ENCODE results near the gene ANAPC2.

The ANAPC2 gene

DNA sequence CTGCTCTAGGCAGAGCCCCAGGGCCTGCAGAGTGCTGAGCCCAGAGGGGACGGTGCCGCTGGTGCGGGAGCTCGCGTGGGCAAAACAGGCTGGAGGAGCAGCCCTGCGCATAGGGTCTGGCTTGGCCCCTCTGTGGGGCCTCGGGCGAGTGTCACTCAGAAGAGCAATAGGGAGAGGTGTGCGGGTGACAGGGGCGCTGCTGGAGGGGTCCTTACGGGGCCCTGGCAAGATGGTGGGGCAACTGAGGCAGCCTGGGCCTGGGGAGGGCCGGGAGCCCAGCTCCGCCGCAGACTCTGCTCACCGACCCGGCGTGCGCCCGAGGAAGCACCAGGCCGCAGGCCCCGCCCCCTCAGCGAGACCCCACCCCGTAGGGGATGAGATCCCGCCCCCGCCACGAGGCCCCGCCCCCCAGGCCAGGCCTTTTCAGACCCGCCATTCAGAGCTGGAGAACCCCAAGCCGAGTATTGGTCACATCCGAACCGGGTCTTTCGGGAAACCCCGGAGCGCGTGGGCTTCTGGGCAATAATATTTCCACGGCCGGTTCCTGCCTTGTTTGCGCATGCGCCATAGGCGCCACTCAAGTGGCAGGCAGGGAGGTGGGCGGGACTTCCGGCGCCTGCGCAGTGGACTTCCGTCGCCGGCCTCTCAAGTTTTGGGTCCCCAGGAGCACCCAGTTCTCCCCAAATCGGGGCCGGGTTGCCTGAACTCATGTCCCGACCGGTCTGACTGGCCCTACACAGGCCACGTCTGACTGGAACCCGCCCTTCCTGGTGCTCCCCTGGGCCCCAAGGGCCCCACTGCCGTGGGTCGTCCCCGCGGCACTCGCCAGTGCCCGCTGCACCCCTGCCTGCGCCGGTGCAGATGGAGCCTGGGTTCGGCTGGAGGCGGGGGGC is 35.0 kb upstream of the ANAPC2 start:
- no CpG with 5 or more reads among the region's 63 CpGs for WGBS (ENCODE audit: extremely low coverage, insufficient coverage, low lambda C conversion rate)
- Histone ChIP-seq H2BK15ac (replicated peaks; ENCODE audit: low read depth) (no peak overlapping the region), H3K4me1 (ENCODE audit: control insufficient read depth, low read depth, low read length) (peaks cover 5% of the 10 kb centered on the region), H3K79me1 (ENCODE audit: low read length) (no peaks in the 10 kb centered on the region), H3K27ac (ENCODE audit: low read depth, low read length) (peak overlapping the region; percentile 73), H3K36me3 (ENCODE audit: control insufficient read depth, insufficient read depth, low read length) (no peaks in the 10 kb centered on the region), H3K56ac (ENCODE audit: low read length) (peak overlapping the region; percentile 92), H2BK120ac (ENCODE audit: low read depth, low read length) (no peak overlapping the region), H3K18ac (ENCODE audit: low read length) (peak overlapping the region; percentile 44), H2BK5ac (ENCODE audit: low read length) (no peak overlapping the region), H3K4me2 (ENCODE audit: low read length) (peak overlapping the region; percentile 87), H3K79me2 (ENCODE audit: control insufficient read depth, insufficient read depth, low read length) (no peaks in the 10 kb centered on the region), H3K9ac (ENCODE audit: low read length) (peak overlapping the region; percentile 91), H4K8ac (ENCODE audit: low read depth, low read length) (peak overlapping the region; percentile 43), H3K4me3 (ENCODE audit: low read length) (peak overlapping the region; percentile 87), H3K4ac (ENCODE audit: low read depth, low read length) (peak overlapping the region; percentile 76), H3K23ac (ENCODE audit: low read length) (no peak overlapping the region), H2AK5ac (ENCODE audit: low read length) (no peak overlapping the region), H3K27me3 (ENCODE audit: insufficient read depth, low read length, poor library complexity) (peaks cover 2% of the 10 kb centered on the region), H4K5ac (ENCODE audit: low read length) (no peak overlapping the region)
- peak; percentile 98 for DNase-seq

- no peak for DNase-seq
- Histone ChIP-seq H2AK5ac (ENCODE audit: low read length) (no peak within 1 kb of the TSS), H3K79me2 (ENCODE audit: control insufficient read depth, insufficient read depth, low read length) (no peaks in the 10 kb centered on the region)
These were observed 34.1 kb upstream of the ANAPC2 start, which contains the start of gene RNF208 for GRCh38 chr9:137222190-137223077. Gene RNF208, minus strand, starts transcription at chr9:137222240. Its CDS starts 1,028 bp downstream, at chr9:137221212.

GRCh38 chr9:137221506-137222111 is 33.2 kb upstream of the ANAPC2 start:
- Histone ChIP-seq H3K18ac (ENCODE audit: low read length) (peak overlapping the region; percentile 11), H2AK5ac (ENCODE audit: low read length) (no peak overlapping the region), H3K27ac (ENCODE audit: low read depth, low read length) (no peak overlapping the region), H3K4me2 (ENCODE audit: low read length) (peak overlapping the region; percentile 11), H3K79me2 (ENCODE audit: control insufficient read depth, insufficient read depth, low read length) (no peaks in the 10 kb centered on the region), H2BK120ac (ENCODE audit: low read depth, low read length) (no peak overlapping the region), H3K4ac (ENCODE audit: low read depth, low read length) (no peak overlapping the region), H2BK15ac (replicated peaks; ENCODE audit: low read depth) (no peak overlapping the region), H3K79me1 (ENCODE audit: low read length) (no peaks in the 10 kb centered on the region), H3K56ac (ENCODE audit: low read length) (peak overlapping the region; percentile 84), H3K23ac (ENCODE audit: low read length) (no peak overlapping the region), H4K8ac (ENCODE audit: low read depth, low read length) (no peak overlapping the region), H3K4me1 (ENCODE audit: control insufficient read depth, low read depth, low read length) (peaks cover 5% of the 10 kb centered on the region), H3K4me3 (ENCODE audit: low read length) (no peak overlapping the region), H3K27me3 (ENCODE audit: insufficient read depth, low read length, poor library complexity) (peaks cover 2% of the 10 kb centered on the region), H3K9ac (ENCODE audit: low read length) (peak overlapping the region; percentile 54), H2BK5ac (ENCODE audit: low read length) (no peak overlapping the region), H4K5ac (ENCODE audit: low read length) (no peak overlapping the region), H3K36me3 (ENCODE audit: control insufficient read depth, insufficient read depth, low read length) (no peaks in the 10 kb centered on the region)
- WGBS (ENCODE audit: extremely low coverage, insufficient coverage, low lambda C conversion rate) = no CpG with 5 or more reads among the region's 61 CpGs
- DNase-seq = peak; percentile 30

More at GRCh38 chr9:137222190-137223077, 34.1 kb upstream of the ANAPC2 start, which contains the start of gene RNF208:
- Histone ChIP-seq H3K27ac (ENCODE audit: low read depth, low read length) (no peak within 1 kb of the TSS), H4K5ac (ENCODE audit: low read length) (no peak within 1 kb of the TSS), H3K27me3 (ENCODE audit: insufficient read depth, low read length, poor library complexity) (peaks cover 2% of the 10 kb centered on the region), H2BK120ac (ENCODE audit: low read depth, low read length) (no peak within 1 kb of the TSS), H3K4me1 (ENCODE audit: control insufficient read depth, low read depth, low read length) (peaks cover 5% of the 10 kb centered on the region), H3K4me3 (ENCODE audit: low read length) (no peak within 1 kb of the TSS), H3K9ac (ENCODE audit: low read length) (peak within 1 kb of the TSS; percentile 65), H4K8ac (ENCODE audit: low read depth, low read length) (peak within 1 kb of the TSS; percentile 17), H3K18ac (ENCODE audit: low read length) (peak within 1 kb of the TSS; percentile 11), H3K79me1 (ENCODE audit: low read length) (no peaks in the 10 kb centered on the region), H3K23ac (ENCODE audit: low read length) (no peak within 1 kb of the TSS), H3K4me2 (ENCODE audit: low read length) (peak within 1 kb of the TSS; percentile 61), H3K36me3 (ENCODE audit: control insufficient read depth, insufficient read depth, low read length) (no peaks in the 10 kb centered on the region), H3K56ac (ENCODE audit: low read length) (peak within 1 kb of the TSS; percentile 84), H2BK5ac (ENCODE audit: low read length) (no peak within 1 kb of the TSS), H2BK15ac (replicated peaks; ENCODE audit: low read depth) (no peak within 1 kb of the TSS), H3K4ac (ENCODE audit: low read depth, low read length) (no peak within 1 kb of the TSS)
- WGBS (ENCODE audit: extremely low coverage, insufficient coverage, low lambda C conversion rate) = no CpG with 5 or more reads among the region's 88 CpGs

- no peak overlapping the region for H3K4ac ChIP-seq (ENCODE audit: low read depth, low read length)
- no peak overlapping the region for H3K9ac ChIP-seq (ENCODE audit: low read length)
These were observed 32.7 kb upstream of the ANAPC2 start for GRCh38 chr9:137221095-137221505.

DNA sequence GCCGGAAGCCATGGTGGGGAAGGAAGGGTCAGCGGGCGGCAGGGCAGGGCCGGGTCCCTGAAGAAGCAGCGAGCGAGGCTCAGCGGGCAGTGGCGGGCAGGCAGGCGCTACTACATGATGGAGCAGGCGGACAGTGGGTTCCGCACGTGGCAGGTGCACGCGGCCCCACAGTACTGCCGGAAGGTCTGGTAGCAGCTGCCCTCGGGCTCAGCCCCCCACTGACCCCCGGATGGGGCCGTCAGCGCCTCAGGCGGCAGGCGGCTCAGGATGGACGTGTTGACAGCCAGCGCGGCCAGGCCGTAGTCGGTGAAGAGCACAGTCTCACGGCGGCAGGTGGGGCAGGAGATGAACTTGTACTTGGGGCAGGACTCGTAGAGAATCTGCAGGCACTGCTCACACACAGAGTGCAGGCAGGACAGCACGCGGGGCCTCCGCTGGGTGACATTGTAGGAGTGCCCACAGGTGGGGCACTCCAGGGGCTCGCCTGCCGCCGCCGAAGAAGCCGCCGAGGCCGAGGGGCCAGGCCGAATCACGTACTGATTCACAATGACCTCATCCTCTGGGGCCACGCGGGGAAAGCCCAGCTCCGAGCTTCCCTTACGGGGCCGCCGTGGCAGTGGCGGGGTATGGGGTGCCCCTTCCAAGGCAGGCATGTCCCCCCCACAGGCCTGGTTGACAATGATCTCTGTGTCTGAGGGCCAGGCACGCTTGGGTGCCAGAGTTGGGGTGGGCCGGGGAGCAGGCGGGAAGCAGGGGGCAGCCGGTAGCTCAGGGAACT is 32.1 kb upstream of the ANAPC2 start:
- no peak overlapping the region for H4K5ac ChIP-seq (ENCODE audit: low read length)
- H2AK5ac ChIP-seq (ENCODE audit: low read length) = no peak overlapping the region
- H3K4me2 ChIP-seq (ENCODE audit: low read length) = no peak overlapping the region
- no peak overlapping the region for H4K8ac ChIP-seq (ENCODE audit: low read depth, low read length)
- peaks cover 5% of the 10 kb centered on the region for H3K4me1 ChIP-seq (ENCODE audit: control insufficient read depth, low read depth, low read length)
- H3K79me2 ChIP-seq (ENCODE audit: control insufficient read depth, insufficient read depth, low read length) = no peaks in the 10 kb centered on the region
- no peak overlapping the region for H3K4ac ChIP-seq (ENCODE audit: low read depth, low read length)
- H3K27me3 ChIP-seq (ENCODE audit: insufficient read depth, low read length, poor library complexity) = peaks cover 2% of the 10 kb centered on the region
- H3K79me1 ChIP-seq (ENCODE audit: low read length) = no peaks in the 10 kb centered on the region
- DNase-seq = no peak
- H2BK5ac ChIP-seq (ENCODE audit: low read length) = no peak overlapping the region
- H2BK120ac ChIP-seq (ENCODE audit: low read depth, low read length) = no peak overlapping the region
- H2BK15ac ChIP-seq (replicated peaks; ENCODE audit: low read depth) = no peak overlapping the region
- no peak overlapping the region for H3K4me3 ChIP-seq (ENCODE audit: low read length)
- no peak overlapping the region for H3K56ac ChIP-seq (ENCODE audit: low read length)
- no peaks in the 10 kb centered on the region for H3K36me3 ChIP-seq (ENCODE audit: control insufficient read depth, insufficient read depth, low read length)
- no peak overlapping the region for H3K18ac ChIP-seq (ENCODE audit: low read length)
- no peak overlapping the region for H3K27ac ChIP-seq (ENCODE audit: low read depth, low read length)
- no CpG with 5 or more reads among the region's 52 CpGs for WGBS (ENCODE audit: extremely low coverage, insufficient coverage, low lambda C conversion rate)
- H3K9ac ChIP-seq (ENCODE audit: low read length) = no peak overlapping the region
- no peak overlapping the region for H3K23ac ChIP-seq (ENCODE audit: low read length)

More at GRCh38 chr9:137221095-137221505, 32.7 kb upstream of the ANAPC2 start:
- Histone ChIP-seq H4K5ac (ENCODE audit: low read length) (no peak overlapping the region), H3K27me3 (ENCODE audit: insufficient read depth, low read length, poor library complexity) (peaks cover 2% of the 10 kb centered on the region), H2BK120ac (ENCODE audit: low read depth, low read length) (no peak overlapping the region), H3K79me1 (ENCODE audit: low read length) (no peaks in the 10 kb centered on the region), H3K27ac (ENCODE audit: low read depth, low read length) (no peak overlapping the region), H2BK5ac (ENCODE audit: low read length) (no peak overlapping the region), H2AK5ac (ENCODE audit: low read length) (no peak overlapping the region), H3K36me3 (ENCODE audit: control insufficient read depth, insufficient read depth, low read length) (no peaks in the 10 kb centered on the region), H3K4me3 (ENCODE audit: low read length) (no peak overlapping the region), H3K18ac (ENCODE audit: low read length) (no peak overlapping the region), H2BK15ac (replicated peaks; ENCODE audit: low read depth) (no peak overlapping the region), H3K23ac (ENCODE audit: low read length) (no peak overlapping the region), H3K56ac (ENCODE audit: low read length) (peak overlapping the region; percentile 84), H3K4me2 (ENCODE audit: low read length) (no peak overlapping the region), H4K8ac (ENCODE audit: low read depth, low read length) (no peak overlapping the region), H3K4me1 (ENCODE audit: control insufficient read depth, low read depth, low read length) (peaks cover 5% of the 10 kb centered on the region), H3K79me2 (ENCODE audit: control insufficient read depth, insufficient read depth, low read length) (no peaks in the 10 kb centered on the region)
- no CpG with 5 or more reads among the region's 14 CpGs for WGBS (ENCODE audit: extremely low coverage, insufficient coverage, low lambda C conversion rate)
- DNase-seq = no peak
